RPMI7951 (cell line): ENCODE measurements around the gene TMED6. TPM values are rescaled to one million over a fixed set of nuclear protein-coding genes. Genes with fewer than 3 reads are reported as not detected.
"Not testable (repeated sequence)": the region's sequence is repeated elsewhere in the genome, so short reads cannot be mapped to it uniquely, and the experiment has no call there.

Experiments used
- DNase-seq: peaks from one replicate; pipeline ENCODE4 v3.0.0-alpha.2; 2012; ENCODE audit warnings: low read depth
- total RNA-seq: library from RNA; depleted of rRNA; stranded (reverse); fragments of >200 nt; shearing (Covaris generic); gene quantifications from 2 replicates; pipeline ENCODE4 v1.2.3, GENCODE V29; 2014

TMED6 gene
- total RNA-seq, 1 experiment from 2014 or later = not detected

- not testable (repeated sequence) for DNase-seq
Measured at GRCh38 chr16:69360070-69360469, 8.5 kb upstream of the TMED6 start.

GRCh38 chr16:69350536-69351133 is 951 bp downstream of the TMED6 start:
- no peak for DNase-seq

- no peak for DNase-seq
Measured at GRCh38 chr16:69349536-69349935, 2.0 kb downstream of the TMED6 start.

GRCh38 chr16:69348222-69348621 is 3.4 kb downstream of the TMED6 start:
- no peak for DNase-seq

- DNase-seq = no peak
Measured at GRCh38 chr16:69346683-69347082, 4.9 kb downstream of the TMED6 start.

GRCh38 chr16:69345923-69346322 is 5.7 kb downstream of the TMED6 start:
- DNase-seq = no peak

- DNase-seq = no peak
Measured at GRCh38 chr16:69344171-69344570, 7.4 kb downstream of the TMED6 start.

GRCh38 chr16:69340095-69340644 is 11.4 kb downstream of the TMED6 start:
- DNase-seq = no peak

GRCh38 chr16:69339289-69340094 is 12.1 kb downstream of the TMED6 start, which contains the start of the genes COG8 and NIP7:
COG8 (minus strand) TSS chr16:69339564; CDS start chr16:69339552, 12 bp downstream.
NIP7 (plus strand) TSS chr16:69339772; CDS start chr16:69339830, 58 bp downstream.
- DNase-seq = peak; percentile 98

- no peak for DNase-seq
Measured at GRCh38 chr16:69338557-69339288, 12.9 kb downstream of the TMED6 start.

GRCh38 chr16:69334696-69335095 is 16.9 kb downstream of the TMED6 start:
- DNase-seq = no peak

- DNase-seq = peak; percentile 94
Measured at GRCh38 chr16:69330286-69331109, 21.1 kb downstream of the TMED6 start, which contains the start of gene PDF. PDF (minus strand) TSS chr16:69330588; CDS start chr16:69330570, 18 bp downstream.

- peak; percentile 27 for DNase-seq
Measured at GRCh38 chr16:69329369-69330285, 22.0 kb downstream of the TMED6 start.

GRCh38 chr16:69328854-69329316 is 22.7 kb downstream of the TMED6 start:
- peak; percentile 75 for DNase-seq

GRCh38 chr16:69327585-69328310 is 23.8 kb downstream of the TMED6 start:
- DNase-seq = no peak

GRCh38 chr16:69326172-69326873 is 25.3 kb downstream of the TMED6 start:
- DNase-seq = no peak

- no peak for DNase-seq
Measured at GRCh38 chr16:69325784-69326171, 25.8 kb downstream of the TMED6 start.

- no peak for DNase-seq
Measured at GRCh38 chr16:69324585-69325253, 26.9 kb downstream of the TMED6 start.
